OCI-LY3 (cell line): ENCODE data around the gene RFPL3.

Experiments
- EZH2phosphoT487 ChIP-seq: fragments of 200-600 bp; shearing (Covaris generic); IDR thresholded peaks from 2 replicates; pipeline ENCODE4 v1.6.1; 2018; ENCODE audit warnings: antibody characterized with exemption, mixed run types, low read depth
- TF ChIP-seq, protein P1 (sequence below): fragments of 200-600, 300-600 bp; sonication (generic); IDR thresholded peaks from 2 replicates; pipeline ENCODE4 v1.5.1; 2014; ENCODE audit warnings: antibody characterized with exemption, low read length, low read depth

DNA sequence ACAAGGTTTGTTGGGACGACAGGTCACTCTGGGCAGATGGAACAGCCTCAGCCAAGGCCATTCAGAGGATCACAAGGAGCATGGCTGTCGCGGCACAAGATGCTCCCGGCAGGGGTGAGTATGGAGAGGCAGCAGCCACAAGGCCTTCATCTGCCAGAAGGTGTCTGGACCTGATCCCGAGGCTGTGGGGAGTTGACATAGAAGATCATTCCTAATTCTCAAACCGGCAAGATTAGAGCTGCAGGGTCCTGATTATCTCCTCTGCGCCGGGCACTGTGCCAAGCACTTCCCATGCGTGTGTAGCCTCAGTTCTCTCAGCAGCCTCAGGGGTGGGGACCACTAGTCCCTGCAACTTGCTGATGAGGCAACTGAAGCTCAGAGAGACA lies 32.3 kb upstream of the RFPL3 start:
- TF ChIP-seq, protein P1, sequence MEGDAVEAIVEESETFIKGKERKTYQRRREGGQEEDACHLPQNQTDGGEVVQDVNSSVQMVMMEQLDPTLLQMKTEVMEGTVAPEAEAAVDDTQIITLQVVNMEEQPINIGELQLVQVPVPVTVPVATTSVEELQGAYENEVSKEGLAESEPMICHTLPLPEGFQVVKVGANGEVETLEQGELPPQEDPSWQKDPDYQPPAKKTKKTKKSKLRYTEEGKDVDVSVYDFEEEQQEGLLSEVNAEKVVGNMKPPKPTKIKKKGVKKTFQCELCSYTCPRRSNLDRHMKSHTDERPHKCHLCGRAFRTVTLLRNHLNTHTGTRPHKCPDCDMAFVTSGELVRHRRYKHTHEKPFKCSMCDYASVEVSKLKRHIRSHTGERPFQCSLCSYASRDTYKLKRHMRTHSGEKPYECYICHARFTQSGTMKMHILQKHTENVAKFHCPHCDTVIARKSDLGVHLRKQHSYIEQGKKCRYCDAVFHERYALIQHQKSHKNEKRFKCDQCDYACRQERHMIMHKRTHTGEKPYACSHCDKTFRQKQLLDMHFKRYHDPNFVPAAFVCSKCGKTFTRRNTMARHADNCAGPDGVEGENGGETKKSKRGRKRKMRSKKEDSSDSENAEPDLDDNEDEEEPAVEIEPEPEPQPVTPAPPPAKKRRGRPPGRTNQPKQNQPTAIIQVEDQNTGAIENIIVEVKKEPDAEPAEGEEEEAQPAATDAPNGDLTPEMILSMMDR = no peak
- TF ChIP-seq EZH2phosphoT487 = no peak
